PFSK-1 (cell line): ENCODE results near the gene ARHGAP15.

Experiments used
- POLR2AphosphoS5 ChIP-seq: IDR thresholded peaks from 2 replicates; pipeline ENCODE4 v1.6.1; 2012; ENCODE audit warnings: low read depth, mild to moderate bottlenecking, control low read depth, low read length, moderate library complexity
- REST ChIP-seq, 2 experiments: IDR thresholded peaks; 2 replicates each; pipeline versions ENCODE4 v1.6.1 to v1.8.0; 2011 to 2012; ENCODE audit warnings: low read depth in 2 of 2, low read length in 2 of 2, control low read depth in 1 of 2, inconsistent platforms in 1 of 2, mild to moderate bottlenecking in 1 of 2, moderate library complexity in 1 of 2; ENCODE audit not compliant: insufficient read depth in 1 of 2
- TAF1 ChIP-seq: IDR thresholded peaks from 2 replicates; pipeline ENCODE4 v1.6.1; 2012; ENCODE audit warnings: low read length, control low read depth, borderline replicate concordance; ENCODE audit not compliant: insufficient read depth

GRCh38 chr2:143564419-143564818 is 435.2 kb downstream of the ARHGAP15 start:
- TF ChIP-seq POLR2AphosphoS5: no peak
- TF ChIP-seq REST (IDR thresholded peaks at IDR 0.05; ENCODE audit: insufficient read depth in 1 of 2, low read depth in 2 of 2, low read length in 2 of 2): no peak
- TF ChIP-seq TAF1: no peak
